OCI-M2 (cell line): Measurements from ENCODE around the gene DAB2.

Experiments used
- DNase-seq: peaks from one replicate; lab custom pipeline; 2025; ENCODE audit not compliant: unreplicated experiment; lab: John Stamatoyannopoulos, UW

Gene DAB2

GRCh38 chr5:39424736-39425637 lies at the start of gene DAB2:
Gene DAB2 (minus strand): TSS chr5:39424980. CDS start chr5:39394320, 30,660 bp downstream.
- DNase-seq = peak; percentile 77

GRCh38 chr5:39473156-39473775 lies 48.5 kb upstream of the DAB2 start:
- DNase-seq = no peak

- DNase-seq = no peak
Observed at GRCh38 chr5:39471836-39472508, 47.2 kb upstream of the DAB2 start.

- DNase-seq = no peak
Observed at GRCh38 chr5:39470811-39471210, 46.0 kb upstream of the DAB2 start.

- DNase-seq = no peak
Observed at GRCh38 chr5:39469777-39470415, 45.1 kb upstream of the DAB2 start.

DNA sequence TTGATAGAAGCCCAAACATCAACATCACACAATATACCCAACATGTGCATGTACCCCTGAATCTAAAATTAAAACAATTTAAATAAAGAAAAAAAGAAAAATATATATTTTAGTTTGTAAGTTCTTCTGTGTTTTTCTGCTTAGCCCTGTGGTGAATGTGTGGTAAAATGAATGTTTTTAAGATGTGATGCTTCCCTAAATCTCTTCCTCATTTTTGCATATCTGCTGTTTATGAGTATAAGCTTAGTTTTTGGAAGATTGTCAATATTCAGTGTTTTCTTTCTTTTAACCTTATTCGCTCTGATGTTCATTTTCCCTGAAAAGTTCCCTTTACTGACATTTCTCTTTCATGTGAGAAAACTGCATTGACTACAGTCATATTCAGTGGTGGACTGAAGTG lies 44.4 kb upstream of the DAB2 start:
- no peak for DNase-seq

DNA sequence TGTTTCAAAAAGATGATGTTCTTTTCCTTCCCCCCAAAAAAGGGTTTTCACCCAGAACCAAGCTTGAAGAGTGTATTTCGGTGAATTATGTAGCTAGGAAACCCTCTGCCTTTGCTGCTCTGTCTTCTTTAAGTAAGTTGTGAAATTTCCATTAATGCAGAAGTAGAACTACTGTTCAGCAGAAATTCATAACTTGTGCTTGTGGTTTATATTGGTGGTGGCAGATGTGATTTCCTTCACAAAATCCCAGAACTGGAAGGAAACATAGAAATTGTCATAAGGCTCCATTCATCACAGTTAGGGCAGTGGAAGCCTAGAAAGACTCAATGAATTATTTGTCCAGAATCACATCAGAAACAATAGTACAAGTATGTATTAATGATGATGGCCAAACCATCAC lies 42.1 kb upstream of the DAB2 start:
- no peak for DNase-seq

DNA sequence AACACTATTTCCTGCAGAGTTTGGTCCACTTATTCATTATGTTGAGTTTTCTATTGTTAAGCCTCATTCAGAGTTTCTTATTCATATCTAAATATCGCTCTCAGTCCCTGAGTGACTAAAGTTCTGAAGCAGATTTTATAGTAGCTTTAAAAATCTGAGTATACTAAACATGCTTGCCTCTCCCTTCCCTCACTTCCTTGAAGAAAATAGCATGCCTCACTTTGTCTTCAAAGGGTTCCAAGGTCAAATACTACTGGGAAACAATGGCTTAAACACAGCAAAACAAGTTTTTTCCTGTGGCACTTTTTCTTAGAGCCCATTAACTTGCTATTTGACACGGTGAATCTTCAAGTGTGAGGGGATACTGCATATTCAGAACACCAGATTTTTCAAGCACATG lies 41.1 kb upstream of the DAB2 start:
- DNase-seq = no peak

DNA sequence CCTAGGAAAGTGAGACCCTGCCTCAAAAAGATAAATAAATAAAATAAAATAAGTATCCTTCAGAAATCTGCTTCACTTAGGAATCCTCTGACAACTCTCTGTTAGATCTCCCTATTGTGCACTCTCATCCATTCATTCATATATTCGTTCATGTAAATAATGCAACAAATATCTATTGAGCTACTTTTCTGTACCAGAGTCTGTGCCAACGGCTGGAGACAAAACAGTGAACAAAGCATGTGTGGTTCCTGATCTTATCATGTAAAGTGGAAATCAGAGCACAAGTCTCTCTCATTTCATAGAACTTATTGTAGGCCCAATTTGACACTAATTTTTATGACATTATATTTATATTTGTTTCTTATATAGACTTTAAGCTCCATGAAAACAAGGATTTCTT lies 40.3 kb upstream of the DAB2 start:
- no peak for DNase-seq

DNA sequence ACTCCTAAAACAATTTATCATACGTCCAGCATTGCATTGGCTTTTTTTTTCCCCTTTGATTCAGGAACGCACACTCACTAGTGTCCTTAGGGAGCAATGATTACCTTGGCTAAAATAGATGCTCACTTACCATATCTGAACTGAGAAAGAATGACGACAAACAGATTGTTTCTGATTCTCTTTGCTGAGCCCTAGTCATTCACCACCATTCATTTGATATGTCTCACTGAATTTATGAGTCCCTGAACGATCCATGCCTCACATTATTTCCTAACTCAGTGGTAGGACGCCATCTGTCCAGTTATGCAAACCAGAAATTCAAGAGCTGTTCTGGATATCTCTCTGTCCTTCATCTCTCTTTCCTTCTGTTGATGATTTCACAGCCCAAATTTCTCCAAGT lies 39.3 kb upstream of the DAB2 start:
- DNase-seq = no peak

- DNase-seq = no peak
Observed at GRCh38 chr5:39462211-39462610, 37.4 kb upstream of the DAB2 start.

- no peak for DNase-seq
Observed at GRCh38 chr5:39461007-39461682, 36.4 kb upstream of the DAB2 start.

- no peak for DNase-seq
Observed at GRCh38 chr5:39459907-39460306, 35.1 kb upstream of the DAB2 start.

DNA sequence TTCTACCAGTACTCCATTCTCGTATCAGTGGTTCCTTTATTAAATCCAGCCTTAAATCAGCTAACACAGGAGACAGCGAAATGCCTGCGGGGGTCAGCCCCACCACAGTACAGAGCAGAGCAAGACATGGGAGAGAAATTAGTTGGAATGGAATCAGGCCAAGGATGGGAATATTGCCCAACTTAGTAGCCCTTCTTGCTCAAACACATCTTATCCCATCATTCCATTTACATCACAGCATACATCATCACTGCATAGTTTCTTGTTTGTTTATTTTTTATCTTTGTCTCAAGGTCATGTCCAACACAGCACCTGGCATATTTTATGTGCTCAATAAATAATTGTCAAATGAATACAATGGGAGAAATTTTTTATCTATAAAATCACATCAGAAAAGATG lies 34.3 kb upstream of the DAB2 start:
- DNase-seq = no peak

DNA sequence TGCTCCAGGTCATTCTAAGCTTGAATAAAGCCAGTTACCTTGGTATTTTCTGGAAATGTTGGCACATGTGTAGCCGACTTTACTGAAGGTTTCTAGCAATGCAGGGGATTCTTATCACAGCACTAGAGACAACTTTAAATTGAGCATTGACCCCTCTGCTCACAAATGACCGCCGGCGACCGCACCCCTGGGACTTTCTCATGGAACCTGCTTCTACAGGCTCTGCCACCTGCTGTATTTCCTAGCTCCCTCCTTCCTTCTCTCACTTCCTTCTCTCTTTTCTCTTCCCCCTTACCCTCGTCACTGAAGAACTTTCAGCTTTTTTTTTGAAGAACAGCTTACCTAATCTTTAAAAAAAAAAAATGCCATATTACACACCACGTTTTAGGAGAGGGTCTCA lies 30.9 kb upstream of the DAB2 start:
- DNase-seq = no peak

GRCh38 chr5:39453606-39454005 lies 28.8 kb upstream of the DAB2 start:
- no peak for DNase-seq

GRCh38 chr5:39452846-39453245 lies 28.1 kb upstream of the DAB2 start:
- no peak for DNase-seq

- no peak for DNase-seq
Observed at GRCh38 chr5:39451276-39451941, 26.6 kb upstream of the DAB2 start.

GRCh38 chr5:39450487-39450886 lies 25.7 kb upstream of the DAB2 start:
- DNase-seq = no peak

DNA sequence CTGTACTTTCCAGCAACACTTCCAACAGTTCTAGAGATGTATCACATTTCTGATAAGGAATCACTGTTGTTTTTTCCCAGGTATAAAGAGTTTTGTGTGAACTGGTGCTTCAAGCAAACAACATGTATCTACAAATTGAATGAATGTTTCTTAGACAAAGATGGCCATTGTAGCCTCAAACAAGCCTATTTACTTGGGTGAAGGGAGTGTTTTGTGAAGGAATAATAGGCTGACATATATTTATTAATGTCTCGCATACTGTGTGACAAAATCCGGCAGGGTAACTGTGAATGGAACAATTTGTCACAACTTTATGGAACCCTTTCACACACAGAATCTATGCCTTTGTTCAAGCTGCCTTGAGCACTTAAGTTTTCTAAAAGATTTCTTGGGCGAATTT lies 24.8 kb upstream of the DAB2 start:
- no peak for DNase-seq
